Stomach (tissue), 9 donors: ENCODE results near the gene RHD. TPM values are rescaled to one million over a fixed set of nuclear protein-coding genes. Genes with fewer than 3 reads are reported as not detected.

Source experiments
- DNase-seq, 2 donors: peaks; one replicate each; pipeline versions ENCODE4 v3.0.0 to v3.0.0-alpha.2; 2013 to 2019
- H3K27ac ChIP-seq, 5 donors: fragments of 200-600 bp in 4 of 5; sonication (generic) in 4 of 5; one replicate each; pipeline ENCODE4 v1.5.1; 2013 to 2019; ENCODE audit warnings: mild to moderate bottlenecking in 1 of 5, moderate library complexity in 1 of 5
- H3K27me3 ChIP-seq, 3 donors: fragments of 200-600 bp; sonication (generic); one replicate each; pipeline ENCODE4 v1.5.1; 2017 to 2019; ENCODE audit warnings: mixed run types in 1 of 3
- H3K36me3 ChIP-seq, 4 donors: fragments of 200-600 bp; sonication (generic); 1 replicate in 3 of 4; 2 replicates in 1 of 4; pipeline ENCODE4 v1.5.1; 2016 to 2019
- H3K4me1 ChIP-seq, 4 donors: fragments of 200-600 bp; sonication (generic); one replicate each; pipeline ENCODE4 v1.5.1; 2016 to 2019
- H3K4me3 ChIP-seq, 4 donors: fragments of 200-600 bp; sonication (generic) in 3 of 4; one replicate each; pipeline ENCODE4 v1.5.1; 2016 to 2019; ENCODE audit warnings: mild to moderate bottlenecking in 1 of 4
- H3K9me3 ChIP-seq, 4 donors: fragments of 200-600 bp; sonication (generic); one replicate each; pipeline ENCODE4 v1.5.1; 2016 to 2019
- CTCF ChIP-seq, 7 experiments: fragments of 450-650 bp in 4 of 7; fragments of 200-600 bp in 3 of 7; sonication (generic) in 3 of 7; IDR thresholded peaks; one replicate each; pipeline ENCODE4 v1.5.1; 2016 to 2019; ENCODE audit warnings: antibody characterized with exemption in 7 of 7, control low read depth in 2 of 7, mild to moderate bottlenecking in 1 of 7
- EP300 ChIP-seq: sonication (generic); formaldehyde crosslinking; IDR thresholded peaks from one replicate; pipeline ENCODE4 v1.6.1; 2017; ENCODE audit warnings: antibody characterized with exemption
- POLR2A ChIP-seq, 4 donors: fragments of 450-650 bp; IDR thresholded peaks; one replicate each; pipeline ENCODE4 v1.6.1; 2016; ENCODE audit warnings: antibody characterized with exemption in 4 of 4, control low read depth in 2 of 4, mild to moderate bottlenecking in 1 of 4, moderate library complexity in 1 of 4
- POLR2AphosphoS5 ChIP-seq, 3 donors: sonication (generic); formaldehyde crosslinking; IDR thresholded peaks; one replicate each; pipeline ENCODE4 v1.6.1; 2016; ENCODE audit warnings: antibody characterized with exemption in 3 of 3
- WGBS, 5 donors: extraction: QIAGEN DNeasy Blood & Tissue Kit in 3 of 5; methylation state at CpG; one replicate each; pipeline versions ENCODE4 v1.1.5 to v1.1.7; 2013 to 2018; 5-methylcytosine and 5-hydroxymethylcytosine counted together
- intact Hi-C: fragments of 100-400 bp; cut with DNase I; formaldehyde crosslinking; loops from one replicate; pipeline ENCODE4 v1.15.1; 2023; ENCODE audit warnings: low total_unique reads
- polyA plus RNA-seq, 3 donors: library from polyadenylated mRNA; stranded (reverse); fragments of 200-250 nt; gene quantifications; one replicate each; pipeline ENCODE4 v1.2.3, GENCODE V29; 2013
- total RNA-seq, 5 donors: library from RNA; depleted of rRNA; stranded (reverse); fragments of >200 nt; gene quantifications; one replicate each; pipeline versions ENCODE4 v1.1.0 to v1.2.3, GENCODE V29; 2014 to 2016
- donor health status: healthy with polysubstance abuse.
- donor health status: Bipolar disorder and iron deficiency.
- donor health status: healthy.

Gene RHD
- total and polyA plus RNA-seq, 8 donors = 0.18 TPM; not detected in 7

GRCh38 chr1:25243907-25244306, 28.4 kb upstream of the RHD start:
- 42 to 64% (median 49%) methylated on average over 6 of the region's 6 CpGs for WGBS, 5 donors
- DNase-seq = no peak
- H3K4me1 ChIP-seq = peaks cover 36 to 76% (median 54%) of the 10 kb centered on the region in 4 donors
- H3K36me3 ChIP-seq = peaks cover 33 to 55% (median 48%) of the 10 kb centered on the region in 4 donors
- H3K4me3 ChIP-seq = peak overlapping the region in 1 of 4 donors; percentile 85
- H3K27me3 ChIP-seq = no peaks in the 10 kb centered on the region
- intact Hi-C loops = no loop called here
- H3K27ac ChIP-seq = no peak overlapping the region
- TF ChIP-seq EP300 (no peak), POLR2A (IDR thresholded peaks at IDR 0.05) (no peak), CTCF (IDR thresholded peaks at IDR 0.05) (no peak)
- no peaks in the 10 kb centered on the region for H3K9me3 ChIP-seq

GRCh38 chr1:25245393-25245792, 26.9 kb upstream of the RHD start:
- Histone ChIP-seq H3K4me1 (peaks cover 28 to 66% (median 46%) of the 10 kb centered on the region in 4 donors), H3K27me3 (no peaks in the 10 kb centered on the region), H3K36me3 (peaks cover 33 to 55% (median 48%) of the 10 kb centered on the region in 4 donors), H3K9me3 (no peaks in the 10 kb centered on the region), H3K4me3 (peak overlapping the region; percentile 81 to 99 (median 88)), H3K27ac (peak overlapping the region in 4 of 5 donors; percentile 99 to 100 (median 99))
- TF ChIP-seq EP300 (no peak), CTCF (IDR thresholded peaks at IDR 0.05) (no peak), POLR2A (IDR thresholded peaks at IDR 0.05) (no peak), POLR2AphosphoS5 (IDR thresholded peaks at IDR 0.05) (no peak)
- 60 to 73% (median 64%) methylated on average over 5 of the region's 5 CpGs for WGBS, 5 donors
- DNase-seq = no peak
- intact Hi-C loops = no loop called here

- no peaks in the 10 kb centered on the region for H3K9me3 ChIP-seq
- peak overlapping the region; percentile 81 to 99 (median 88) for H3K4me3 ChIP-seq
- WGBS, 5 donors = 7 to 19% (median 12%) methylated on average over 27 to 30 of the region's 30 CpGs
- intact Hi-C loops = no loop called here
- peaks cover 33 to 49% (median 45%) of the 10 kb centered on the region in 4 donors for H3K36me3 ChIP-seq
- TF ChIP-seq POLR2A (IDR thresholded peaks at IDR 0.05) (no peak), POLR2AphosphoS5 (IDR thresholded peaks at IDR 0.05) (no peak), EP300 (no peak), CTCF (IDR thresholded peaks at IDR 0.05) (no peak)
- DNase-seq = peak in 1 of 2 donors; percentile 31
- H3K27ac ChIP-seq = peak overlapping the region; percentile 93 to 100 (median 99)
- no peaks in the 10 kb centered on the region for H3K27me3 ChIP-seq
- peaks cover 23 to 60% (median 40%) of the 10 kb centered on the region in 4 donors for H3K4me1 ChIP-seq
These were observed 26.3 kb upstream of the RHD start for GRCh38 chr1:25245809-25246599.

GRCh38 chr1:25246600-25247023, 25.7 kb upstream of the RHD start:
- peak in 1 of 2 donors; percentile 34 for DNase-seq
- H3K36me3 ChIP-seq = peaks cover 33 to 43% (median 39%) of the 10 kb centered on the region in 4 donors
- H3K9me3 ChIP-seq = no peaks in the 10 kb centered on the region
- H3K4me3 ChIP-seq = peak overlapping the region; percentile 81 to 99 (median 88)
- peaks cover 23 to 54% (median 35%) of the 10 kb centered on the region in 4 donors for H3K4me1 ChIP-seq
- intact Hi-C loops = no loop called here
- peak overlapping the region; percentile 93 to 100 (median 99) for H3K27ac ChIP-seq
- H3K27me3 ChIP-seq = no peaks in the 10 kb centered on the region
- 0 to 1% (median 0%) methylated on average over 27 to 53 of the region's 53 CpGs for WGBS, 5 donors
- TF ChIP-seq CTCF (IDR thresholded peaks at IDR 0.05) = no peak
- no peak for TF ChIP-seq POLR2AphosphoS5 (IDR thresholded peaks at IDR 0.05)
- TF ChIP-seq EP300 = no peak
- no peak for TF ChIP-seq POLR2A (IDR thresholded peaks at IDR 0.05)
